HL-60/S4 treated with retinoic acid at 250 ng/mL for 4 days and 3 days (cell line): ENCODE data around the gene NCL.

Source experiments
- in situ Hi-C: fragments of 300-500 bp; cut with MboI; formaldehyde crosslinking; loops from 2 replicates; pipeline ENCODE4 v1.7.0; 2022; ENCODE audit warnings: low sequenced_read_pairs

The NCL gene

GRCh38 chr2:231431606-231432005 lies 32.7 kb downstream of the NCL start:
- in situ Hi-C loops = loop anchor here (25.0 kb wide), 1 partner anchor 319 kb away; no protein-coding TSS in a partner anchor

- in situ Hi-C loops = loop anchor here (25.0 kb wide), 1 partner anchor 318 kb away; no protein-coding TSS in a partner anchor
Observed at GRCh38 chr2:231430437-231430836, 33.8 kb downstream of the NCL start.

- in situ Hi-C loops = loop anchor here (25.0 kb wide), 1 partner anchor 318 kb away; no protein-coding TSS in a partner anchor
Observed at GRCh38 chr2:231429901-231430300, 34.4 kb downstream of the NCL start.

GRCh38 chr2:231429152-231429551 lies 35.1 kb downstream of the NCL start:
- in situ Hi-C loops = loop anchor here (25.0 kb wide), 1 partner anchor 317 kb away; no protein-coding TSS in a partner anchor

GRCh38 chr2:231427116-231427515 lies 37.2 kb downstream of the NCL start:
- in situ Hi-C loops = loop anchor here (25.0 kb wide), 1 partner anchor 315 kb away; no protein-coding TSS in a partner anchor

- in situ Hi-C loops = loop anchor here (25.0 kb wide), 1 partner anchor 314 kb away; no protein-coding TSS in a partner anchor
Observed at GRCh38 chr2:231425811-231426703, 38.2 kb downstream of the NCL start.

- in situ Hi-C loops = loop anchor here (25.0 kb wide), 1 partner anchor 313 kb away; no protein-coding TSS in a partner anchor
Observed at GRCh38 chr2:231425291-231425810, 38.9 kb downstream of the NCL start.

- in situ Hi-C loops = no loop called here
Observed at GRCh38 chr2:231423176-231423575, 41.1 kb downstream of the NCL start.

GRCh38 chr2:231422056-231422455 lies 42.2 kb downstream of the NCL start:
- in situ Hi-C loops = no loop called here

GRCh38 chr2:231421051-231421580 lies 43.2 kb downstream of the NCL start:
- in situ Hi-C loops = no loop called here

GRCh38 chr2:231418820-231419640 lies 45.3 kb downstream of the NCL start:
- in situ Hi-C loops = no loop called here

- in situ Hi-C loops = no loop called here
Observed at GRCh38 chr2:231415029-231415428, 49.3 kb downstream of the NCL start.

- in situ Hi-C loops = no loop called here
Observed at GRCh38 chr2:231413921-231414476, 50.3 kb downstream of the NCL start.

- in situ Hi-C loops = no loop called here
Observed at GRCh38 chr2:231413456-231413855, 50.8 kb downstream of the NCL start.

- in situ Hi-C loops = no loop called here
Observed at GRCh38 chr2:231412618-231412963, 51.7 kb downstream of the NCL start.

- in situ Hi-C loops = no loop called here
Observed at GRCh38 chr2:231411831-231412617, 52.3 kb downstream of the NCL start.

GRCh38 chr2:231411237-231411636 lies 53.0 kb downstream of the NCL start:
- in situ Hi-C loops = no loop called here

GRCh38 chr2:231410293-231411004 lies 53.8 kb downstream of the NCL start:
- in situ Hi-C loops = no loop called here

- in situ Hi-C loops = loop anchor here (10.0 kb wide), 1 partner anchor 175 kb away; no protein-coding TSS in a partner anchor
Observed at GRCh38 chr2:231409776-231410175, 54.5 kb downstream of the NCL start.
